T-helper 17 cell (primary cell): ENCODE data around the gene SHISAL2A. TPM values are rescaled to one million over a fixed set of nuclear protein-coding genes. Genes with fewer than 3 reads are reported as not detected.

Experiments
- ATAC-seq: fragments of 150-1000 bp; cut with Tn5 transposase; 2 replicates; pipeline ENCODE4 v1.10.0; 2021; ENCODE audit warnings: mild to moderate bottlenecking, moderate library complexity
- DNase-seq, 3 donors: peaks; one replicate each; pipeline versions ENCODE4 v3.0.0 to v3.0.0-alpha.2; 2020 to 2021
- H3K9me3 ChIP-seq: one replicate; pipeline ENCODE4 v1.7.0; 2013; ENCODE audit warnings: low read length, mild to moderate bottlenecking; ENCODE audit not compliant: control insufficient read depth, poor library complexity, severe bottlenecking
- H3K27ac Mint-ChIP-seq: one replicate; pipeline ENCODE4 v1.8.0; 2022; ENCODE audit warnings: mild to moderate bottlenecking, moderate library complexity, mixed read lengths
- H3K27me3 Mint-ChIP-seq: one replicate; pipeline ENCODE4 v1.8.0; 2022; ENCODE audit warnings: mixed read lengths
- H3K36me3 Mint-ChIP-seq: one replicate; pipeline ENCODE4 v1.8.0; 2022; ENCODE audit warnings: low read depth, mixed read lengths
- H3K4me1 Mint-ChIP-seq: one replicate; pipeline ENCODE4 v1.8.0; 2022; ENCODE audit warnings: mild to moderate bottlenecking, mixed read lengths
- H3K4me3 Mint-ChIP-seq: one replicate; pipeline ENCODE4 v1.8.0; 2022; ENCODE audit warnings: mild to moderate bottlenecking, moderate library complexity, mixed read lengths
- total RNA-seq, 4 donors: library from RNA in 2 of 4; stranded (reverse) in 2 of 4; gene quantifications; one replicate each; pipeline ENCODE4 v1.2.3 and lab custom pipeline; 2022 to 2026

Gene SHISAL2A
- total RNA-seq, 2 donors from 2014 or later: 33.1 to 41.9 TPM

DNA sequence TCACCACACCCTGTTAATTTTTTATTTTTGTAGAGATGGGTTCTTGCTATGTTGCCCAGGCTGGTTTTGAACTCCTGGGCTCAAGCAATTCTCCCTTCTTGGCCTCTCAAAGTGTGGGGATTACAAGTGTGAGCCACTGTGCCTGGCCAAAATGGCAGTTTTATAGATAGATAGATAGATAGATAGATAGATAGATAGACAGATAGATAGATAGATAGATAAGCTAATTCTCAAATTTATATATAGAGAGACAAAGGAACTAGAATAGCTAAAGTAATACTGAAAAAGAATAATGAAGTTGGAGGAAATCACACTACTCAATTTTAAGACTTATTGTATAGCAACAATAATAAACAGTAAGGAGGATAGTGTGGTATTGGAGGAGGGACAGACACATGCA is 21.1 kb downstream of the SHISAL2A start:
- Mint-ChIP-seq H3K4me3 (no peak overlapping the region), H3K27ac (peak overlapping the region; percentile 81), H3K36me3 (peaks cover 3% of the 10 kb centered on the region), H3K27me3 (no peaks in the 10 kb centered on the region), H3K4me1 (peaks cover 10% of the 10 kb centered on the region)
- ATAC-seq (no peak), DNase-seq (no peak)
- H3K9me3 ChIP-seq: no peaks in the 10 kb centered on the region

DNA sequence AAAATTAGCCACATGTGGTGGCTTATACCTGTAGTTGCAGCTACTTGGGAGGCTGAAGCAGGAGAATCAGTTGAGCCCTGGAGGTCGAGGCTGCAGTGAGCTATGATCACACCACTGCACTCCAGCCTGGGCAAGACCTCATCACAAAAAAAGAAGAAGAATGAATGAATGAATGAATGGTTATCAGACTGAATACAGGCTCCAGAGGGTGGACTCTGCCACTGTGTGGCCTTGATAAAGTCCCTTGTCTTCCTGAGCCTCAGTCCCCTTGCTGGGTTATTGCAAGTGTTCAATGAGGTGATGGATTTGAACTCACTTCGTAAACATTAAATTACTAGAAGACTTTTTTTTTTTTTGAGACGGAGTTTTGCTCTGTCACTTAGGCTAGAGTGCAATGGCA is 24.7 kb downstream of the SHISAL2A start:
- DNase-seq: no peak
- H3K9me3 ChIP-seq: no peaks in the 10 kb centered on the region
- peaks cover 4% of the 10 kb centered on the region for H3K4me1 Mint-ChIP-seq
- H3K27ac Mint-ChIP-seq: no peak overlapping the region
- no peaks in the 10 kb centered on the region for H3K27me3 Mint-ChIP-seq
- no peaks in the 10 kb centered on the region for H3K36me3 Mint-ChIP-seq
- no peak overlapping the region for H3K4me3 Mint-ChIP-seq
- ATAC-seq: no peak

DNA sequence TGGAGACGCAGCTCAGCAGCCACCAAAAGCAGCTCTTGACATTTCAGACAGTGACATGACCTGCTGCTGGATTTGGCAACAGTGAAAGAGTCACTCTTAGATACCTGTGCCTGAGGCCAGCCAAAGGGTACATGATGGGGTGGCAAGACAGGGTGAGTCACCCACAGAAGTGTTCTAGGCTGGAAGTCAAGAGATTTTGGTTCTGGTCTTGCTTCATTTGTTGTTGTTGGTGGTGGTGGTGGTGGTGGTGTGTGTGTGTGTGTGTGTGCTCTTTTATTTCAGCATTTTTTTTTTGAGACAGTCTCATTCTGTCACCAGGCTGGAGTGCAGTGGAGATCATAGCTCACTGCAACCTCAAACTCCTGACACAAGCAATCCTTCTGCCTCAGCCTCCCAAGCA is 25.8 kb downstream of the SHISAL2A start:
- no peaks in the 10 kb centered on the region for H3K27me3 Mint-ChIP-seq
- no peaks in the 10 kb centered on the region for H3K9me3 ChIP-seq
- no peak for ATAC-seq
- peak overlapping the region; percentile 59 for H3K27ac Mint-ChIP-seq
- peaks cover 4% of the 10 kb centered on the region for H3K4me1 Mint-ChIP-seq
- H3K36me3 Mint-ChIP-seq: no peaks in the 10 kb centered on the region
- no peak for DNase-seq
- no peak overlapping the region for H3K4me3 Mint-ChIP-seq

DNA sequence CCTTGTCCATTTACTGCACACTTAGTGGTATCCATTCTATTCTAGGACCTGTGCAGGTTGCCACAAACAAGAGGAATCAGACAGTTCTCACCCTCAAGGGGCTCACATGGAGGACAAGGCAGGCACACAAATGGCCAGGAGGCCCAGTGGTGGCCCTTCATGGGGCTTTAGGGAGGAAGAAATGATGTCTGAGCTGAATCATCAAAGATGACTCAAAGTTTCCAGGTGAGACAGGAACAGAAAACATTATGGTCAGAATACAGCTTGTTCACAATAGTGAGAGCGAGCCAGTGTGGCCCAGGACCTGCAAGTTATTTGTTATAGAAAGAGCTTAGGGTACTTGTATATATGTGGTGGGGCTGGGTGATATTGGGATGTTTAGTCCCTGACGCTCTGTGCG is 26.4 kb downstream of the SHISAL2A start:
- Mint-ChIP-seq H3K4me3 (no peak overlapping the region), H3K27ac (peak overlapping the region; percentile 59), H3K27me3 (no peaks in the 10 kb centered on the region), H3K36me3 (no peaks in the 10 kb centered on the region), H3K4me1 (no peaks in the 10 kb centered on the region)
- ATAC-seq (no peak), DNase-seq (no peak)
- no peaks in the 10 kb centered on the region for H3K9me3 ChIP-seq

DNA sequence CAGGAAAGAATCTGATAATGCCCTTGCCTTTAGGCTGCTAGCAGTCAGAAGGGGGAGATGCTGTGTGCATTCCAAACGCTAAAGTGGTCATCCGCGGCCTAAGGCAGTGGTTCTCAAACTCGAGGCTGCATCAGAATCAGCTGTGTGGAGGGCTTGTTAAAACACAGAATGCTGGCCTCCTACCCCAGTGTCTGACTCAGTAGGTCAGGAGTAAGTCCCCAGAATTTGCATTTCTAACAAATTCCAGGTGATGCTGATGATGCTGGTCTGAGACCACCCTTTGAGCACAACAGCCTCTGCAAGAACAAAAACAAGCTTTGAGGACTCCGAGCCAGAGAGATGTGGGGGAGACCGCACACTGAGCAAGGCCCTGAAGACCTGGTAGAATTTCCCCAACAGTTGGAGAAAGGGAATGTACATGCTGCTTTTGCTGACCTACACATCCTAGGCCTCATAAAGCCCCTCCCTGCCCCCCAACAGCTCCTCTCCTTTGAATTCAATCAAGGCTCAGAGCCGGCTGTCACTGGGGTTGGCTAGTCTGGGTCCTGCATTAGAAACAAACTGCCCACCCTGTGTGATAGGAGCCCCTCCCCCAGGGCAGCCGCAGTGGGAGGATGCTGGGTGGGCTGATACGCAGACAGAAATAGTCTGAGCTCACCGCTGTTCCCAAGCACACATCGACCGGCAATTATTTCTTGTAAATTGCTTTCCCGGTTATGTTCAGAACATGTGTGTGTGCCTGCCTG is 27.1 kb downstream of the SHISAL2A start:
- Mint-ChIP-seq H3K4me1 (peaks cover under 1% of the 10 kb centered on the region), H3K27me3 (no peaks in the 10 kb centered on the region), H3K36me3 (no peaks in the 10 kb centered on the region), H3K4me3 (no peak overlapping the region), H3K27ac (peak overlapping the region; percentile 59)
- ATAC-seq (no peak), DNase-seq (no peak)
- no peaks in the 10 kb centered on the region for H3K9me3 ChIP-seq

DNA sequence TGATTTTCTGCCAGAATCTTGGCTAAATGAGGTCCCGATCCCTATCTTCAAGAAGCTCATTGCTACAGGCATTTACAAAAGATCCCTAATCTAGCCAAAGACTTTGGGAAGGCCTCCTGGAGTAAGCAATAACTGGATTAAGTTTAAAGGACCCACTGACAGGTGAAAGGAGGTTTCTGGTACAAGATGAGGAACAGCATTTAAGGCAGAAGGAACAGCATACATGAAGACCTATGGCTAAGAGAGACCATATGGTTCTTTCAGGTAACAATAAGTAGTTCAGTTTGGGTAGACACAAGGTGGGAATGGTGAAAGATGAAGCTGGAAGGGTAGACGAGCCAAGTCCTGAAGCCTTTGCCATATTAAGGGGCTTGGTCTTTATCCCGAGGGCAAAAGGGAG is 27.8 kb downstream of the SHISAL2A start:
- Mint-ChIP-seq H3K4me3 (no peak overlapping the region), H3K27ac (no peak overlapping the region), H3K36me3 (no peaks in the 10 kb centered on the region), H3K27me3 (no peaks in the 10 kb centered on the region), H3K4me1 (peaks cover 2% of the 10 kb centered on the region)
- ATAC-seq: no peak
- no peak for DNase-seq
- H3K9me3 ChIP-seq: no peaks in the 10 kb centered on the region

DNA sequence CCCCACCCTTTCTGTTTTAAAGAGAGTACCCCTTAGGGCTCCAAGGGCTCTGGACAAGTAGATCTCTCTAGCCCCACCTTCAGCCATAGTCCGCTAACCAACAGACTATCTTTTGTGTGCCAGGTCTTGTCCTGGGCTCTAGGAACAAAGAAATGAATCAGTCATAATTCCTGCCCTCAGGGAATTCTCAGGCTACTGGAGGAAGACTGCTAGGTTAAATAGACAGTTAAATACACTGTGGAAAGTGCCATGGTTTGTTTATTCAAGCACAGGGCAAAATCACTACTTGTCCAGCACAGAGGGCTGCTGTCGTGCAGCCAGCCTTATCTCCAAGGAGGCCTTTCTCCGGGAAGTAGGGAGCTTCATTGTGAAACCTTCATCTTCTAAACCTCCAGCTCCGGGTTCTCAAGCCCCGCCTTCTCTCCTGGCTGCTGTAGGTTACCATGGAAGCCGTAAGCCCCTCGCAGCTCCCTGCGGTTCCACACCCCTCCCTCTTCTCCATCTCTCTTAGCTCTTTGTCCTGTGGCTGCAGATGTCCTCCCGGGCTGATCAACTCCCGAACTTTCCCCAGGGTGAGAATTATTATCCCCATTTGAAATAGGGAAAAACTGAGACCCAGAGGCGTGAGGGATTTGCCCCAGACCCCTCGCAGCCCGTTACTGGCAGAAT is 29.8 kb downstream of the SHISAL2A start:
- H3K4me1 Mint-ChIP-seq: peaks cover 2% of the 10 kb centered on the region
- DNase-seq (no peak), ATAC-seq (no peak)
- H3K36me3 Mint-ChIP-seq: no peaks in the 10 kb centered on the region
- H3K4me3 Mint-ChIP-seq: no peak overlapping the region
- no peaks in the 10 kb centered on the region for H3K27me3 Mint-ChIP-seq
- no peaks in the 10 kb centered on the region for H3K9me3 ChIP-seq
- no peak overlapping the region for H3K27ac Mint-ChIP-seq

DNA sequence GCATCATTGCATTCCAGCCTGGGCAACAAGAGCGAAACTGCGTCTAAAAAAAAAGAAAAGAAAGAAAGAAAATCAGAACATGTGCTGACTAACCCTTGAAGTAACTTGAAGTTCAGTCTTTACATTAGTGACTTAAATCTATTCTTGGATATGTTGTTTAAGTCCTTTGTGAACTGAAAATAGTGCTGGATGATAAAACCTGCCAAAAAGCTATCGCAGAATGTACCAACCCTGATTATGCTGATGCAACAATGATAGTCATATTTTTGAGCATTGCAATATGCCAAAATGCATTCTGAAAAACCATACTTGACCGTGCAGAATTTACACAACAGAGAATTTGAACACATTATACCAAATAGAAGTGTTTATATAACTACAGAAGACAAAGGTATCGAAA is 30.7 kb downstream of the SHISAL2A start:
- no peak overlapping the region for H3K4me3 Mint-ChIP-seq
- peaks cover 2% of the 10 kb centered on the region for H3K4me1 Mint-ChIP-seq
- H3K27me3 Mint-ChIP-seq: no peaks in the 10 kb centered on the region
- no peaks in the 10 kb centered on the region for H3K9me3 ChIP-seq
- no peak overlapping the region for H3K27ac Mint-ChIP-seq
- DNase-seq (no peak), ATAC-seq (no peak)
- peaks cover under 1% of the 10 kb centered on the region for H3K36me3 Mint-ChIP-seq

DNA sequence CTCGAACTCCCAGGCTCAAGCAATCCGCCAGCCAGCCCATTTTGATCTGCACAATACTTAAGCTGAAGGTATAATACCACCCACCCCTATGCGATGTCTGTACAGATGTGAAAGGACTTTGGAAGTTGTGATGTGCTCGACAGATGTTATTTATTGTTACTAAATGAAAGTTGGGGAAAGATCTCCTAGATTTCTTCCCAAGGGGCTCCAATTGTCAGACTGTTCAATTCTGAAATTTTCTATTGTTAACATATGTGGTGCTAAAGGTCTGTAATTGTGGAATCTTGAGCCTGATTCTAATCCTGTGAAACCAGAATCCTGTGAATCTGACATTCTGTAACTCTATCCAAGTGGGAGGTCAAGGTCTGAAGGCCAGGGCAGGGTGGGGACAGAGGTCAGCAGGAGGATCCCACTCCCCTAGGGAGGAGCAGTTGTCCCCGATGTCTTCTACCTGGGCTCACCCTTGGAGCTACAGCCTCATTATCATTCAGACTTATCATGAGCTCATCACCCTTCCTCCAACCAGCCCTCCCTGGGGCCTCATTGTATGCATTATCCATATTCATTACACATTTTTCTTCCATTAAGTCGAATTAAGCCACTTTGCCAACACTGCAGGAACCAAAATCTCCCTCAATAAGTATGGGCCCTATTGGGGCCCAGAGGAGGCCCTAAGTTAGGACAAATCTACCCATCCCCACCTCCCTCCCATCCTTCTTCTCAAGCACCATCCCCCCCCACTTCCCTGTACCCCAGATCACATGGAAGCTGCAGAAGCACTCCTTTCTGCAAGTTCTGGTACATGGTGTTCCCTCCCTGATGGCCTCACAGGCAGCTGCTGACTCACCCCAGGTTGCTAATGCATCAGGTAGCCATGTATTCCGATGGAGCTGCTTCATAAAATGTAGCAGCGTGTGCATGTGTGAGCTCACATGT is 32.3 kb downstream of the SHISAL2A start:
- no peak overlapping the region for H3K27ac Mint-ChIP-seq
- ATAC-seq (no peak), DNase-seq (no peak)
- no peaks in the 10 kb centered on the region for H3K27me3 Mint-ChIP-seq
- peaks cover 2% of the 10 kb centered on the region for H3K36me3 Mint-ChIP-seq
- H3K4me1 Mint-ChIP-seq: peaks cover 2% of the 10 kb centered on the region
- H3K9me3 ChIP-seq: no peaks in the 10 kb centered on the region
- no peak overlapping the region for H3K4me3 Mint-ChIP-seq

DNA sequence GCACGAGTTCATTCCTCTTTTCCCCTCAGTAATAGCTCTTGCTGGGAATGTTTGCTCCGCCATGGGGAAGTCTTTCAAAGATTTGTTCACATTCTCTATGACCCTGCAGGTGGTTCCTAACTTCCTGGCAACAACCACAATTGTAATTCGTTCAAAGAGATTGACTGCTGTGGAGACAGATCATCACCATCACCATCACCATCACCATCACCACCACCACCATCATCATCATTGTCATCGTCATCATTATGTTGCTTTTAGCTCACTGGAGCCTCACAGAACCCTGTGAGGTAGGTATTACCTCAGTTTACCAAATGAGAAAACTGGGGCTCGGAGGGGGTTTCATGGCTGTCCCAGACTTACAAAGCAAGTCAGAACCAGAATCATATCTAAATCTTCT is 34.3 kb downstream of the SHISAL2A start:
- H3K27ac Mint-ChIP-seq: no peak overlapping the region
- ATAC-seq: no peak
- no peaks in the 10 kb centered on the region for H3K9me3 ChIP-seq
- H3K36me3 Mint-ChIP-seq: peaks cover 2% of the 10 kb centered on the region
- H3K4me1 Mint-ChIP-seq: peaks cover 2% of the 10 kb centered on the region
- DNase-seq: no peak
- H3K27me3 Mint-ChIP-seq: no peaks in the 10 kb centered on the region
- H3K4me3 Mint-ChIP-seq: no peak overlapping the region

DNA sequence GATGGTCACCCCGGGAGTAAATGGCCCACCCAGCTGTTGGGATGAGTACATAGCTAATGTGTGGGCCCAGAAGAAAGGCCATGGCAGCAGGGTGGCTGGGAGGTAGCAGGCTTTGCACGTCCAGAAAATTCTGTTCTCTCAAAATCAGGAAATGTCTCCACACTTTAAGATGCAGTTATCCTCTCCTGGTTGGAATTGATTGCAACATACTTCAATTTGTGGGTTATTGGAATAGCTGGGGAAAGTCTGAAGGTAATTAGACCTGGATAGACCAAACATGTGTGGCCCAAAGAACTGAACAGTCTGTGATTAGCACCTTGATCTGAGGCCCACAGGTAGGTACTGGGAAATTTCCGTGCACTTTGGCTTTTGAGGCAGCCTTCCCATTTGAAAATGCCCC is 35.0 kb downstream of the SHISAL2A start:
- no peak for ATAC-seq

DNA sequence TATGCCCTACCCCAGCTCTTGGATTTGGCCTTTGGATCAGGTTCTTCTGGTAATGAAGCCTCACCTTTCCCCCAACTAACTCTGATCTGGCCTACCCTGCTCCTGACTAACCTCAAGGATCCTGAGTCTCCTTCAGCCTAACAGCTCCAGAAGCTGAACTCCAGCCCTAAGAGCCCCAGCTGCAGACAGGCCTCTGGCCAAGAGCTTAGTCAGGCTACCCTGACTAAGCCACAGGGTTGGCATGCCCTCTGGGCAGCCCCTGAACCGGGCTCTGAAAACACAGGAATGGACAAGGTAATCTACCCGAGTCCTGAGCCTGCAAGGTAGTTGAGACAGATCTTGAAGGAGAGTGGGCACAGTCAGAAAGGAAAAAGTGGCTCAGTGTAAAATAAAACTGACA is 35.7 kb downstream of the SHISAL2A start:
- H3K4me3 Mint-ChIP-seq: no peak overlapping the region

More for the DNA sequence above, 35.0 kb downstream of the SHISAL2A start:
- no peaks in the 10 kb centered on the region for H3K27me3 Mint-ChIP-seq
- no peak for DNase-seq
- H3K4me1 Mint-ChIP-seq: peaks cover 2% of the 10 kb centered on the region
- no peak overlapping the region for H3K4me3 Mint-ChIP-seq
- H3K27ac Mint-ChIP-seq: no peak overlapping the region
- H3K36me3 Mint-ChIP-seq: peaks cover 2% of the 10 kb centered on the region
- H3K9me3 ChIP-seq: no peaks in the 10 kb centered on the region

DNA sequence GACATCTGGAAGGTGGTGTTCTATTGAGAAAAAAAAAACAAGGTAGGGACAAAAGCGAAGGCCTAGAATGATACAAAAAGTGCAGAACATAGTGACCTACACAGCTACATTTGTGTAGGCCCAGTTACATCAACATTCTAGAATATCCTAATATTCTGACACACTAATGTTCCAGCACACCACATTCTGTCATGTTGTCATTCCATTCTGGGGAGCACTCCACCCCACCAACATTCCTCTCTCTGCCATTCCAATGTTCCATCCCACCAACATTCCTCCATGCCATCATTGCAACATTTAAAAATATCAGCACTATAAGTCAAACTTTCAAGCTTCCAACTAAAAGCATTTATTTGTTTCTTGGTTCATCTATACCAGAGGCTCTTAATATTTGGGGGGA is 36.7 kb downstream of the SHISAL2A start:
- H3K27me3 Mint-ChIP-seq: no peaks in the 10 kb centered on the region
- no peak overlapping the region for H3K4me3 Mint-ChIP-seq
- ATAC-seq (no peak), DNase-seq (no peak)
- H3K9me3 ChIP-seq: no peaks in the 10 kb centered on the region
- H3K27ac Mint-ChIP-seq: no peak overlapping the region
- H3K4me1 Mint-ChIP-seq: peaks cover 6% of the 10 kb centered on the region
- H3K36me3 Mint-ChIP-seq: peaks cover 2% of the 10 kb centered on the region

More for the DNA sequence above, 35.7 kb downstream of the SHISAL2A start:
- ATAC-seq (no peak), DNase-seq (no peak)
- H3K27me3 Mint-ChIP-seq: no peaks in the 10 kb centered on the region
- no peaks in the 10 kb centered on the region for H3K9me3 ChIP-seq
- peaks cover 2% of the 10 kb centered on the region for H3K4me1 Mint-ChIP-seq
- no peak overlapping the region for H3K27ac Mint-ChIP-seq
- H3K36me3 Mint-ChIP-seq: peaks cover 2% of the 10 kb centered on the region
